Neural progenitor cell (in vitro differentiated cells): Measurements from ENCODE around the gene UGT1A10.

Source experiments
- EZH2 ChIP-seq: fragments of 200-600 bp; sonication (generic); IDR thresholded peaks from 2 replicates; pipeline ENCODE4 v1.6.1; 2017; ENCODE audit warnings: antibody characterized with exemption, mild to moderate bottlenecking, moderate library complexity
- EZH2phosphoT487 ChIP-seq: fragments of 200-600 bp; sonication (generic); IDR thresholded peaks from 2 replicates; pipeline ENCODE4 v1.6.1; 2017; ENCODE audit warnings: antibody characterized with exemption
- TF ChIP-seq, protein P1 (sequence below): fragments of 200-600 bp; sonication (generic); IDR thresholded peaks from 2 replicates; pipeline ENCODE4 v1.5.1; 2017; ENCODE audit warnings: antibody characterized with exemption, mild to moderate bottlenecking

DNA sequence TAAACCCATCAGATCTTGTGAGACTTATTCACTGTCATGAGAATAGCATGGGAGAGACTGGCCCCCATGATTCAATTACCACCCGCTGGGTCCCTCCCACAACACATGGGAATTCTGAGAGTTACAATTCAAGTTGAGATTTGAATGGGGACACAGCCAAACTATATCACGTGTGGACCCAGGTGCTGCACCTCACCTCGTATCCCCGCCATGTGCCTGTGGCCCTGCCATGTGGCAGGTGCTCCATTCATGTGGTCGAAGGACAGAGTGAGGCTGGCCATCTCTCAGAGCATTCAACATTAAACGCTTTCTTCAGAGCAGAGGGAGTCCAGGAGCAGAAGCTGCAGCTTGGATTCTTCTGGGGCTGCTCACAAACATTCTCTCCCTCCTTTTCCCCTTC, 174.1 kb downstream of the UGT1A10 start:
- TF ChIP-seq, protein P1, sequence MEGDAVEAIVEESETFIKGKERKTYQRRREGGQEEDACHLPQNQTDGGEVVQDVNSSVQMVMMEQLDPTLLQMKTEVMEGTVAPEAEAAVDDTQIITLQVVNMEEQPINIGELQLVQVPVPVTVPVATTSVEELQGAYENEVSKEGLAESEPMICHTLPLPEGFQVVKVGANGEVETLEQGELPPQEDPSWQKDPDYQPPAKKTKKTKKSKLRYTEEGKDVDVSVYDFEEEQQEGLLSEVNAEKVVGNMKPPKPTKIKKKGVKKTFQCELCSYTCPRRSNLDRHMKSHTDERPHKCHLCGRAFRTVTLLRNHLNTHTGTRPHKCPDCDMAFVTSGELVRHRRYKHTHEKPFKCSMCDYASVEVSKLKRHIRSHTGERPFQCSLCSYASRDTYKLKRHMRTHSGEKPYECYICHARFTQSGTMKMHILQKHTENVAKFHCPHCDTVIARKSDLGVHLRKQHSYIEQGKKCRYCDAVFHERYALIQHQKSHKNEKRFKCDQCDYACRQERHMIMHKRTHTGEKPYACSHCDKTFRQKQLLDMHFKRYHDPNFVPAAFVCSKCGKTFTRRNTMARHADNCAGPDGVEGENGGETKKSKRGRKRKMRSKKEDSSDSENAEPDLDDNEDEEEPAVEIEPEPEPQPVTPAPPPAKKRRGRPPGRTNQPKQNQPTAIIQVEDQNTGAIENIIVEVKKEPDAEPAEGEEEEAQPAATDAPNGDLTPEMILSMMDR, result no peak
- TF ChIP-seq EZH2, result no peak
- no peak for TF ChIP-seq EZH2phosphoT487
